K562 (cell line): ENCODE data around the gene FIBP. TPM values are rescaled to one million over a fixed set of nuclear protein-coding genes. Genes with fewer than 3 reads are reported as not detected.

Source experiments
- ATAC-seq: fragments of 200-7000 bp; cut with Tn5 transposase; 3 replicates; pipeline ENCODE4 v1.9.1; 2020; ENCODE audit warnings: moderate library complexity
- BruUV-seq: library from RNA; stranded (reverse); fragments of 400-500 nt; replicated peaks from 2 replicates; lab custom pipeline; 2021; lab: Mats Ljungman, UMichigan
- CTCF ChIA-PET: fragments of 300-600 bp; formaldehyde crosslinking; extraction: SDS; loops from one replicate; lab custom pipeline; 2021; ENCODE audit warnings: low intra/inter-chr PET ratio; lab: Yijun Ruan, JAX
- POLR2A ChIA-PET: fragments of 300-600, 350-650 bp; sonication (Branson Sonifier 250); formaldehyde crosslinking; extraction: SDS; loops from one replicate; lab custom pipeline; 2021; ENCODE audit warnings: antibody characterized with exemption, inconsistent platforms; lab: Yijun Ruan, JAX
- DNase-seq, 4 experiments: peaks; one replicate each; pipeline versions ENCODE4 v3.0.0 to v3.0.0-alpha.2; 2011 to 2018; ENCODE audit warnings: low spot score in 3 of 4, mixed read lengths in 3 of 4; ENCODE audit errors: extremely low read depth in 1 of 4
- FAIRE-seq: peaks from 2 replicates; lab custom pipeline; 2011; peaks lifted over from hg19 to GRCh38; lab: Jason Lieb, UNC
- H2AFZ ChIP-seq: 2 replicates; pipeline ENCODE4 v1.6.0; 2011; ENCODE audit warnings: low read depth, low read length, control low read depth, inconsistent platforms
- H3K27ac ChIP-seq: fragments of 200-600 bp; 3 replicates; pipeline ENCODE4 v1.8.0; 2011; ENCODE audit warnings: low read depth, mild to moderate bottlenecking, control low read depth, inconsistent platforms, low read length, moderate library complexity, mixed read lengths; ENCODE audit errors: extremely low read depth
- H3K27me3 ChIP-seq, 2 experiments: fragments of 300-600 bp in 1 of 2; 2 replicates in 1 of 2; 3 replicates in 1 of 2; pipeline versions ENCODE4 v1.6.0 to v1.8.0; 2011; ENCODE audit warnings: inconsistent platforms in 2 of 2, low read length in 2 of 2, mild to moderate bottlenecking in 1 of 2, mixed read lengths in 1 of 2, moderate library complexity in 1 of 2; ENCODE audit not compliant: control insufficient read depth in 2 of 2, insufficient read depth in 2 of 2
- H3K36me3 ChIP-seq: fragments of 300-600 bp; 3 replicates; pipeline ENCODE4 v1.8.0; 2011; ENCODE audit warnings: mild to moderate bottlenecking, low read length, inconsistent platforms; ENCODE audit not compliant: control insufficient read depth, insufficient read depth
- H3K4me1 ChIP-seq, 2 experiments: fragments of 200-600 bp in 1 of 2; replicated peaks in 1 of 2; 2 replicates in 1 of 2; 3 replicates in 1 of 2; pipeline versions ENCODE4 v1.5.1 to v1.8.0; 2011; ENCODE audit warnings: inconsistent platforms in 2 of 2, low read length in 2 of 2, mild to moderate bottlenecking in 1 of 2, mixed read lengths in 1 of 2, moderate library complexity in 1 of 2; ENCODE audit not compliant: control insufficient read depth in 2 of 2, insufficient read depth in 2 of 2
- H3K4me2 ChIP-seq: 2 replicates; pipeline ENCODE4 v1.6.1; 2011; ENCODE audit warnings: low read length, control low read depth, inconsistent platforms, mixed read lengths; ENCODE audit not compliant: insufficient read depth
- H3K4me3 ChIP-seq: fragments of 200-600 bp; sonication (generic), shearing (Covaris generic); 2 replicates; pipeline ENCODE4 v1.5.1; 2016; ENCODE audit warnings: control low read depth, inconsistent platforms
- H3K79me2 ChIP-seq: fragments of 200-600 bp; 3 replicates; pipeline ENCODE4 v1.8.0; 2011; ENCODE audit warnings: low read length, inconsistent platforms; ENCODE audit not compliant: control insufficient read depth, insufficient read depth
- H3K9ac ChIP-seq, 2 experiments: 2 replicates each; pipeline versions ENCODE4 v1.6.0 to v1.6.1; 2011; ENCODE audit warnings: low read depth in 2 of 2, low read length in 2 of 2, control low read depth in 1 of 2, inconsistent platforms in 1 of 2, mild to moderate bottlenecking in 1 of 2, mixed read lengths in 1 of 2; ENCODE audit not compliant: insufficient read depth in 1 of 2
- H3K9me1 ChIP-seq: one replicate; pipeline ENCODE4 v1.6.0; 2011; ENCODE audit warnings: inconsistent platforms, mild to moderate bottlenecking, low read length, moderate library complexity; ENCODE audit not compliant: control insufficient read depth, insufficient read depth
- H3K9me3 ChIP-seq: replicated peaks from 2 replicates; pipeline ENCODE4 v1.5.1; 2011; ENCODE audit warnings: low read depth, low read length, inconsistent platforms; ENCODE audit not compliant: control insufficient read depth, insufficient read depth
- H4K20me1 ChIP-seq: replicated peaks from 2 replicates; pipeline ENCODE4 v1.6.1; 2011; ENCODE audit warnings: low read length, inconsistent platforms, mixed read lengths; ENCODE audit not compliant: control insufficient read depth, insufficient read depth
- ATF7 ChIP-seq: fragments of 450-650 bp; IDR thresholded peaks from 2 replicates; pipeline ENCODE4 v1.7.1; 2014; ENCODE audit warnings: mild to moderate bottlenecking, moderate library complexity
- BCOR ChIP-seq: fragments of 450-650 bp; IDR thresholded peaks from 2 replicates; pipeline ENCODE4 v1.6.1; 2016
- HLTF ChIP-seq: fragments of 450-650 bp; IDR thresholded peaks from 2 replicates; pipeline ENCODE4 v1.6.1; 2016
- LEF1 ChIP-seq: fragments of 450-650 bp; IDR thresholded peaks from 2 replicates; pipeline ENCODE4 v1.6.1; 2016; ENCODE audit warnings: mild to moderate bottlenecking
- POLR2A ChIP-seq: fragments of 450-650 bp; conservative IDR thresholded peaks from 2 replicates; pipeline ENCODE4 v1.6.1; 2016
- RBM22 ChIP-seq: fragments of 200-400 bp; formaldehyde crosslinking; IDR thresholded peaks from 2 replicates; pipeline ENCODE4 v1.6.1; 2018; ENCODE audit warnings: low read length, low read depth; ENCODE audit not compliant: poor library complexity, severe bottlenecking
- RBM25 ChIP-seq: fragments of 200-400 bp; formaldehyde crosslinking; IDR thresholded peaks from 2 replicates; pipeline ENCODE4 v1.6.1; 2018; ENCODE audit warnings: low read length, low read depth, moderate library complexity; ENCODE audit not compliant: severe bottlenecking
- SMARCA5 ChIP-seq: fragments of 450-650 bp; IDR thresholded peaks from 2 replicates; pipeline ENCODE4 v1.6.1; 2016
- SUPT5H ChIP-seq: fragments of 450-650 bp; IDR thresholded peaks from 2 replicates; pipeline ENCODE4 v1.6.1; 2016
- ZFP36 ChIP-seq: fragments of 150-350 bp; IDR thresholded peaks from 2 replicates; pipeline ENCODE4 v1.6.1; 2018; ENCODE audit warnings: low read length, low read depth; ENCODE audit not compliant: partially characterized antibody
- ZNF121 ChIP-seq: sonication (generic); formaldehyde crosslinking; conservative IDR thresholded peaks from 2 replicates; pipeline ENCODE4 v1.8.0; 2022; ENCODE audit warnings: missing genetic modification reagents
- ZNF282 ChIP-seq: sonication (generic); formaldehyde crosslinking; IDR thresholded peaks from 2 replicates; pipeline ENCODE4 v1.8.1; 2023; ENCODE audit warnings: missing genetic modification reagents
- WGBS: fragments of 100-300 bp; shearing (Covaris generic); methylation state at CpG from one replicate; pipeline ENCODE4 v1.1.6; 2016; ENCODE audit warnings: low coverage, mixed read lengths; ENCODE audit not compliant: insufficient coverage; ENCODE audit errors: missing lambda C conversion rate; 5-methylcytosine and 5-hydroxymethylcytosine counted together
- in situ Hi-C: fragments of 300-500 bp; cut with MboI; formaldehyde crosslinking; loops from 4 replicates; pipeline ENCODE4 v1.15.0; 2018; ENCODE audit warnings: inconsistent platforms, mixed read lengths
- intact Hi-C: fragments of 100-400 bp; cut with micrococcal nuclease; formaldehyde crosslinking; loops from 2 replicates; pipeline ENCODE4 v1.14.2; 2022
- polyA plus RNA-seq, 8 experiments: library from polyadenylated mRNA; depleted of rRNA in 4 of 8; stranded (reverse) in 5 of 8; unstranded in 3 of 8; fragments of >200 nt; fragmentation: Nextera tagmentation in 2 of 8; fragmentation: Illumina TruSeq in 1 of 8; extraction: Ambion mirVana in 2 of 8; extraction: Trizol in 1 of 8; gene quantifications; 2 replicates each; pipeline versions ENCODE4 v1.2.1 to v1.2.3, GENCODE V29; 2011 to 2014; ENCODE audit warnings: inconsistent platforms in 1 of 8, missing spikeins in 1 of 8
- total RNA-seq, 7 experiments: library from RNA; depleted of rRNA in 6 of 7; stranded (reverse); fragments of >200 nt in 6 of 7; fragmentation: Illumina TruSeq in 2 of 7; extraction: Trizol in 2 of 7; gene quantifications; 2 replicates each; pipeline versions ENCODE4 v1.2.1 to v1.2.3, GENCODE V29; 2011 to 2021; ENCODE audit warnings: low replicate concordance in 1 of 7

FIBP gene
- total and polyA plus RNA-seq, 9 of the 15 experiments (the other 6 are each of a cell fraction or from before 2014, with no cell fraction given) = 41.2 to 79.2 (median 48.6) TPM

GRCh38 chr11:65897020-65897471, 8.8 kb upstream of the FIBP start:
- no peaks in the 10 kb centered on the region for H3K27me3 ChIP-seq
- H3K79me2 ChIP-seq = peaks cover 77% of the 10 kb centered on the region
- 85% methylated on average over 3 of the region's 4 CpGs for WGBS
- POLR2A ChIA-PET = interaction anchor here (1.0 to 8.0 kb wide), 6 partner anchors 7 to 65 kb away, joined by 4 to 136 read pairs (median 8); partner anchors contain the start of genes CCDC85B and FIBP
- TF ChIP-seq HLTF (no peak), SUPT5H (peak; percentile 47; the same call in 1 of the 2 replicates), RBM22 (no peak), SMARCA5 (peak; percentile 68; the same call in 1 of the 2 replicates), BCOR (peak; percentile 55; the same call in 1 of the 2 replicates), ZNF282 (CRISPR knock-in tag) (no peak), ATF7 (no peak), ZFP36 (peak; percentile 43), ZNF121 (CRISPR knock-in tag) (peak; percentile 88; the same call in 1 of the 2 replicates), POLR2A (peak; percentile 52), LEF1 (no peak), RBM25 (peak; percentile 63)
- ATAC-seq (no peak), FAIRE-seq (no peak), DNase-seq (no peak)
- intact Hi-C loops (no loop called here), in situ Hi-C loops (no loop called here)
- no peak overlapping the region for H2AFZ ChIP-seq
- peak overlapping the region in 1 of 2 experiments; percentile 73; a peak in 1 of 4 replicates for H3K9ac ChIP-seq
- H3K4me3 ChIP-seq = no peak overlapping the region
- CTCF ChIA-PET = no interaction called here
- H3K4me1 ChIP-seq = peaks cover 45 to 69% of the 10 kb centered on the region in 2 experiments
- no peaks in the 10 kb centered on the region for H3K9me3 ChIP-seq
- H4K20me1 ChIP-seq = peaks cover 33% of the 10 kb centered on the region
- no TSS peak for BruUV-seq
- no peaks in the 10 kb centered on the region for H3K9me1 ChIP-seq
- H3K36me3 ChIP-seq = peaks cover 70% of the 10 kb centered on the region
- no peak overlapping the region for H3K4me2 ChIP-seq
- peak overlapping the region; percentile 36; the same call in 2 of the 3 replicates for H3K27ac ChIP-seq
